Right atrium auricular region (tissue), 2 donors: ENCODE data around the gene FOXN3. TPM values are rescaled to one million over a fixed set of nuclear protein-coding genes. Genes with fewer than 3 reads are reported as not detected.

Source experiments
- DNase-seq: peaks from one replicate; pipeline ENCODE4 v3.0.0-alpha.2; 2019; ENCODE audit warnings: low spot score
- H3K27ac ChIP-seq, 2 donors: fragments of 200-600 bp; sonication (generic); 1 replicate in 1 of 2; 2 replicates in 1 of 2; pipeline ENCODE4 v1.5.1; 2016 to 2019
- H3K27me3 ChIP-seq, 2 donors: fragments of 200-600 bp; sonication (generic); one replicate each; pipeline versions ENCODE4 v1.5.1 to v1.6.0; 2017 to 2019
- H3K36me3 ChIP-seq: fragments of 200-600 bp; sonication (generic); one replicate; pipeline ENCODE4 v1.5.1; 2016
- H3K4me1 ChIP-seq, 2 donors: fragments of 200-600 bp; sonication (generic); one replicate each; pipeline versions ENCODE4 v1.5.1 to v1.6.0; 2017 to 2019
- H3K4me3 ChIP-seq, 2 donors: fragments of 200-600 bp; sonication (generic); 1 replicate in 1 of 2; 2 replicates in 1 of 2; pipeline ENCODE4 v1.5.1; 2017 to 2019; ENCODE audit warnings: mild to moderate bottlenecking in 1 of 2, moderate library complexity in 1 of 2
- H3K9me3 ChIP-seq, 2 donors: fragments of 200-600 bp; sonication (generic); one replicate each; pipeline ENCODE4 v1.5.1; 2019
- total RNA-seq, 2 donors: library from RNA; depleted of rRNA; stranded (reverse); fragments of >200 nt; gene quantifications; one replicate each; pipeline ENCODE4 v1.1.0, GENCODE V29; 2016
- TF ChIP-seq, protein P1 (sequence below), 2 donors: fragments of 200-600 bp; sonication (generic); IDR thresholded peaks; one replicate each; pipeline ENCODE4 v1.5.1; 2019; ENCODE audit warnings: antibody characterized with exemption in 2 of 2

The FOXN3 gene
- total RNA-seq, 2 donors from 2014 or later = 80.1 to 90.3 TPM

DNA sequence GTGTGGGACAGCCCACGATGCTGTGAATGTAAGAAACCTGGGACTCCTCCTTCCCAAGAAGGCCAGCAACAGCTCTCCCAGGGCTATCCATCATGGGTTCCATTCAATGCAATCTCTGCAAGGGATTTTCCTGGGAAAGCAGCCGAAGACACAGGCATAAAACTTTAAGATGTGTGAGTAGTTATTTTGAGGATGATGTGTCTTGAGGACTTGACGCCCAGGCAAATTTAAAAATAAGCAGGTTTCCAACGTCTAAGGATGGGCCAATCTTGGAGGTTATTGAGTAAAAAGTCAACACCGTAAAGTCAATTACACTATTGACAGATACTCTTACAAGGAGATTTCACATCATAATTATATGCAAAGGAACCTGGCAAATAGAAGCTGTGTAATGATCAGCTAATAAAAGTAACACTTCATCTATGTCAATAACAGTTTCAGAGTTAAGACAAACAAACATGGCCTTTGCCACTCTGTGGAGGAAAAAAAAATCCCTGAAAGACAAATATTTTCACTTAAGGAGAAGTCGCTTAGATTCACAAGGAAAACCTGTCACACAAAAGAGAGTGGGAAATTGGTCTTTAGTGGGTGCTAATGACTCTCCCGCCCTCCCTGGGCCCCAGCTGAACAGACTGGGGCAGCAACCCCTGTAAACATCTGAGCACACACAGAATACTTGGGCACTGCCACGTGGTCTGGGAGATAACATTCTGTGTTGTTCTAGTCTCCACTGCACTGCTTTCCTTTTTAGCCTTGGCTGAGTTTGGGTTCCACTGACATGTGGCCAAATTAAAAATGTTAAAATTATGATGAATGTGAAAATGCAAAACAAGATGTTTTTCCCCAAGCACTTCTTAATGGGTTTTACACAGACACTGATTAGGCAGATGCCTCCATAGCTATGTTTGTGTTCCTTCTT, 240.9 kb downstream of the FOXN3 start:
- DNase-seq = no peak
- Histone ChIP-seq H3K27me3 (no peaks in the 10 kb centered on the region), H3K4me1 (peaks cover 0 to 31% of the 10 kb centered on the region in 2 donors), H3K9me3 (peaks cover 0 to 10% of the 10 kb centered on the region in 2 donors), H3K4me3 (no peak overlapping the region), H3K36me3 (peaks cover 3% of the 10 kb centered on the region), H3K27ac (no peak overlapping the region)
- TF ChIP-seq, protein P1, sequence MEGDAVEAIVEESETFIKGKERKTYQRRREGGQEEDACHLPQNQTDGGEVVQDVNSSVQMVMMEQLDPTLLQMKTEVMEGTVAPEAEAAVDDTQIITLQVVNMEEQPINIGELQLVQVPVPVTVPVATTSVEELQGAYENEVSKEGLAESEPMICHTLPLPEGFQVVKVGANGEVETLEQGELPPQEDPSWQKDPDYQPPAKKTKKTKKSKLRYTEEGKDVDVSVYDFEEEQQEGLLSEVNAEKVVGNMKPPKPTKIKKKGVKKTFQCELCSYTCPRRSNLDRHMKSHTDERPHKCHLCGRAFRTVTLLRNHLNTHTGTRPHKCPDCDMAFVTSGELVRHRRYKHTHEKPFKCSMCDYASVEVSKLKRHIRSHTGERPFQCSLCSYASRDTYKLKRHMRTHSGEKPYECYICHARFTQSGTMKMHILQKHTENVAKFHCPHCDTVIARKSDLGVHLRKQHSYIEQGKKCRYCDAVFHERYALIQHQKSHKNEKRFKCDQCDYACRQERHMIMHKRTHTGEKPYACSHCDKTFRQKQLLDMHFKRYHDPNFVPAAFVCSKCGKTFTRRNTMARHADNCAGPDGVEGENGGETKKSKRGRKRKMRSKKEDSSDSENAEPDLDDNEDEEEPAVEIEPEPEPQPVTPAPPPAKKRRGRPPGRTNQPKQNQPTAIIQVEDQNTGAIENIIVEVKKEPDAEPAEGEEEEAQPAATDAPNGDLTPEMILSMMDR (IDR thresholded peaks at IDR 0.05) = no peak

GRCh38 chr14:89171628-89172027, 245.4 kb downstream of the FOXN3 start:
- H3K4me1 ChIP-seq = peaks cover 0 to 2% of the 10 kb centered on the region in 2 donors
- H3K27me3 ChIP-seq = no peaks in the 10 kb centered on the region
- DNase-seq = no peak
- TF ChIP-seq, protein P1 (IDR thresholded peaks at IDR 0.05) = no peak
- H3K4me3 ChIP-seq = no peak overlapping the region
- peaks cover 0 to 10% of the 10 kb centered on the region in 2 donors for H3K9me3 ChIP-seq
- H3K27ac ChIP-seq = no peak overlapping the region
- peaks cover 3% of the 10 kb centered on the region for H3K36me3 ChIP-seq

DNA sequence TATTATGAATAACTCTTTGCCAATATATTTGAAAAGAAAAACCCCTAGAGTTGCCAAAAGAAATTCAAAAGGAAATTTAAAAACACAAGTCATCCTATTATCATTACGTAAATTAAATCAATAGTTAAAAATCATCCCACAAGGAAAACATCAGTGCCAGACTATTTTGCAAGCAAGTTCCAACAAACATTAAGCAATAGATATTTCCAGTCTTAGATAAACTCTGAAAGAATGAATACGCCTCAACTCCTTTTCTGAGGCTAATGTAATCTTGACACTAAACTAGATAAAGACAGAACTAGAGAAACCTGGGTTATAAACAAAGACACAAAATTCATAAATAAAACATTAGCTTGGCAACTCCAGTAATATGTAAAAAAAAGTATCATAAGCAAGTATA, 245.9 kb downstream of the FOXN3 start:
- Histone ChIP-seq H3K36me3 (peaks cover 3% of the 10 kb centered on the region), H3K4me1 (peaks cover 0 to 7% of the 10 kb centered on the region in 2 donors), H3K4me3 (no peak overlapping the region), H3K27ac (no peak overlapping the region), H3K27me3 (no peaks in the 10 kb centered on the region), H3K9me3 (peaks cover 0 to 10% of the 10 kb centered on the region in 2 donors)
- no peak for DNase-seq
- TF ChIP-seq, protein P1 (IDR thresholded peaks at IDR 0.05) = no peak

- TF ChIP-seq, protein P1 (IDR thresholded peaks at IDR 0.05) = no peak
- Histone ChIP-seq H3K4me1 (peaks cover 0 to 27% of the 10 kb centered on the region in 2 donors), H3K27ac (no peak overlapping the region), H3K27me3 (no peaks in the 10 kb centered on the region), H3K4me3 (no peak overlapping the region), H3K36me3 (peaks cover under 1% of the 10 kb centered on the region), H3K9me3 (peaks cover 0 to 10% of the 10 kb centered on the region in 2 donors)
- DNase-seq = no peak
These were observed 249.3 kb downstream of the FOXN3 start for GRCh38 chr14:89167705-89168104.

GRCh38 chr14:89166633-89167032, 250.4 kb downstream of the FOXN3 start:
- Histone ChIP-seq H3K27me3 (no peaks in the 10 kb centered on the region), H3K36me3 (peaks cover 10% of the 10 kb centered on the region), H3K4me1 (peaks cover 0 to 27% of the 10 kb centered on the region in 2 donors), H3K4me3 (no peak overlapping the region), H3K27ac (no peak overlapping the region), H3K9me3 (peaks cover 0 to 2% of the 10 kb centered on the region in 2 donors)
- TF ChIP-seq, protein P1 (IDR thresholded peaks at IDR 0.05) = no peak
- no peak for DNase-seq
